MM.1S (cell line): Measurements from ENCODE around the gene CEP104.

Experiments
- EZH2 ChIP-seq: fragments of 300-600 bp; sonication (generic); optimal IDR thresholded peaks from 2 replicates; pipeline ENCODE3; 2017; ENCODE audit warnings: low read depth, mild to moderate bottlenecking, antibody characterized with exemption, low read length, mixed read lengths
- TF ChIP-seq, protein P1 (sequence below): fragments of 300-600 bp; sonication (generic); IDR thresholded peaks from 2 replicates; pipeline ENCODE4 v1.5.1; 2016; ENCODE audit warnings: antibody characterized with exemption, low read length, mixed read lengths

DNA sequence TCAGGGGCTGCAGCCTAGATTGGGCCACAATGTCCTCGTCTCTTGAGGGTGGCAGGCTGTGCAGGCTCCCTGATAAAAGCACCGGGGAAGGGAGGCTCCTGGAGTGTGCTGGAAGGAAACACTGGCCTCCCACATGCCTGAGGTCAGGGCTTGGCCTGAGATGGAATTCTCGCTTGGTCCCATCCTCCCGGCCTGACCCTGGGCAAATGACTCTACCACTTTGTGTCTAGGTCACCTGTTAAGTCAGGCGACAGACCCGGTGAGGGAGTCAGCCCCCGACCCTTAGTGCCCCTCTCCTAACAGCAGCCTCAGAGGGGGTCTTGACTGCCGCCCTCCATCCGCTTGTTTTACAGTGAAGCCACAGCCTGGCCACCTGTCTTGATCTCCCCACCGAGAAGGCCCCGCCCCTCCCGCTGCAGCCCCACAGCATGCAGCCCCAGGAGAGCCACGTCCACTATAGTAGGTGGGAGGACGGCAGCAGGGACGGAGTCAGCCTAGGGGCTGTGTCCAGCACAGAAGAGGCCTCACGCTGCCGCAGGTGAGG lies 82.0 kb downstream of the CEP104 start:
- no peak for TF ChIP-seq EZH2
- TF ChIP-seq, protein P1, sequence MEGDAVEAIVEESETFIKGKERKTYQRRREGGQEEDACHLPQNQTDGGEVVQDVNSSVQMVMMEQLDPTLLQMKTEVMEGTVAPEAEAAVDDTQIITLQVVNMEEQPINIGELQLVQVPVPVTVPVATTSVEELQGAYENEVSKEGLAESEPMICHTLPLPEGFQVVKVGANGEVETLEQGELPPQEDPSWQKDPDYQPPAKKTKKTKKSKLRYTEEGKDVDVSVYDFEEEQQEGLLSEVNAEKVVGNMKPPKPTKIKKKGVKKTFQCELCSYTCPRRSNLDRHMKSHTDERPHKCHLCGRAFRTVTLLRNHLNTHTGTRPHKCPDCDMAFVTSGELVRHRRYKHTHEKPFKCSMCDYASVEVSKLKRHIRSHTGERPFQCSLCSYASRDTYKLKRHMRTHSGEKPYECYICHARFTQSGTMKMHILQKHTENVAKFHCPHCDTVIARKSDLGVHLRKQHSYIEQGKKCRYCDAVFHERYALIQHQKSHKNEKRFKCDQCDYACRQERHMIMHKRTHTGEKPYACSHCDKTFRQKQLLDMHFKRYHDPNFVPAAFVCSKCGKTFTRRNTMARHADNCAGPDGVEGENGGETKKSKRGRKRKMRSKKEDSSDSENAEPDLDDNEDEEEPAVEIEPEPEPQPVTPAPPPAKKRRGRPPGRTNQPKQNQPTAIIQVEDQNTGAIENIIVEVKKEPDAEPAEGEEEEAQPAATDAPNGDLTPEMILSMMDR: no peak
